Neural progenitor cell (in vitro differentiated cells): ENCODE measurements around the gene VAMP1. TPM values are rescaled to one million over a fixed set of nuclear protein-coding genes. Genes with fewer than 3 reads are reported as not detected.

Experiments used
- DNase-seq: peaks from one replicate; pipeline ENCODE4 v3.0.0-alpha.2; 2016; ENCODE audit warnings: low spot score
- H2AFZ ChIP-seq: fragments of 200-600 bp; sonication (generic); replicated peaks from 2 replicates; pipeline ENCODE4 v1.6.1; 2016; ENCODE audit warnings: antibody characterized with exemption
- H3F3A ChIP-seq: fragments of 200-600 bp; sonication (generic); 2 replicates; pipeline ENCODE4 v1.6.1; 2016; ENCODE audit warnings: antibody characterized with exemption, low read depth
- H3K27ac ChIP-seq: fragments of 200-600 bp; sonication (generic); 2 replicates; pipeline ENCODE4 v1.5.1; 2016; ENCODE audit warnings: mild to moderate bottlenecking
- H3K27me3 ChIP-seq: fragments of 200-600 bp; sonication (generic); 2 replicates; pipeline ENCODE4 v1.6.1; 2016; ENCODE audit warnings: mild to moderate bottlenecking, moderate library complexity
- H3K36me3 ChIP-seq: fragments of 200-600 bp; sonication (generic); 2 replicates; pipeline ENCODE4 v1.5.1; 2016
- H3K4me1 ChIP-seq: fragments of 200-600 bp; sonication (generic); 2 replicates; pipeline ENCODE4 v1.6.1; 2016; ENCODE audit warnings: mixed run types
- H3K4me2 ChIP-seq: fragments of 200-600 bp; sonication (generic); 2 replicates; pipeline ENCODE4 v1.6.1; 2016
- H3K4me3 ChIP-seq: fragments of 200-600 bp; sonication (generic); 2 replicates; pipeline ENCODE4 v1.5.1; 2016
- H3K79me2 ChIP-seq: fragments of 200-600 bp; sonication (generic); 2 replicates; pipeline ENCODE4 v1.6.1; 2016; ENCODE audit warnings: low read depth
- H3K9ac ChIP-seq: fragments of 200-600 bp; sonication (generic); 2 replicates; pipeline ENCODE4 v1.6.1; 2016
- H3K9me3 ChIP-seq: fragments of 200-600 bp; sonication (generic); 2 replicates; pipeline ENCODE4 v1.5.1; 2016; ENCODE audit warnings: low read depth
- H4K20me1 ChIP-seq: fragments of 200-600 bp; sonication (generic); 2 replicates; pipeline ENCODE4 v1.6.1; 2016; ENCODE audit warnings: low read depth
- H3K27ac Mint-ChIP-seq: 3 replicates; pipeline ENCODE4 v1.8.0; 2021; ENCODE audit warnings: mixed read lengths
- H3K27me3 Mint-ChIP-seq: 2 replicates; pipeline ENCODE4 v1.8.0; 2022; ENCODE audit warnings: low read depth, mild to moderate bottlenecking, inconsistent platforms, moderate library complexity, mixed read lengths; ENCODE audit not compliant: insufficient read depth
- H3K36me3 Mint-ChIP-seq: 3 replicates; pipeline ENCODE4 v1.8.0; 2021; ENCODE audit warnings: mixed read lengths
- H3K4me1 Mint-ChIP-seq: 3 replicates; pipeline ENCODE4 v1.8.0; 2021; ENCODE audit warnings: mixed read lengths
- H3K4me3 Mint-ChIP-seq: 3 replicates; pipeline ENCODE4 v1.8.0; 2021; ENCODE audit warnings: mild to moderate bottlenecking, moderate library complexity, mixed read lengths
- H3K9me3 Mint-ChIP-seq: 3 replicates; pipeline ENCODE4 v1.8.0; 2020; ENCODE audit warnings: mixed read lengths
- CTCF ChIP-seq: fragments of 200-600 bp; sonication (generic); IDR thresholded peaks from 2 replicates; pipeline ENCODE4 v1.5.1; 2017; ENCODE audit warnings: antibody characterized with exemption, mild to moderate bottlenecking
- EZH2 ChIP-seq: fragments of 200-600 bp; sonication (generic); IDR thresholded peaks from 2 replicates; pipeline ENCODE4 v1.6.1; 2017; ENCODE audit warnings: antibody characterized with exemption, mild to moderate bottlenecking, moderate library complexity
- EZH2phosphoT487 ChIP-seq: fragments of 200-600 bp; sonication (generic); IDR thresholded peaks from 2 replicates; pipeline ENCODE4 v1.6.1; 2017; ENCODE audit warnings: antibody characterized with exemption
- total RNA-seq: library from RNA; depleted of rRNA; stranded (reverse); fragments of >200 nt; gene quantifications from 2 replicates; pipeline ENCODE4 v1.2.3, GENCODE V29; 2015; ENCODE audit warnings: low replicate concordance

VAMP1 gene
- total RNA-seq, 1 donor from 2014 or later = 14.3 TPM

- no peak overlapping the region for H3K4me3 ChIP-seq
- no peak overlapping the region for H3K9ac ChIP-seq
- no peaks in the 10 kb centered on the region for H3K36me3 Mint-ChIP-seq
- H3K27ac Mint-ChIP-seq = no peak overlapping the region
- H3K27ac ChIP-seq = no peak overlapping the region
- no peaks in the 10 kb centered on the region for H3K4me1 ChIP-seq
- H3K79me2 ChIP-seq = no peaks in the 10 kb centered on the region
- TF ChIP-seq CTCF = no peak
- no peak for TF ChIP-seq EZH2
- no peak for TF ChIP-seq EZH2phosphoT487
- H3K4me2 ChIP-seq = no peak overlapping the region
- H2AFZ ChIP-seq = no peak overlapping the region
- DNase-seq = no peak
- H3K27me3 Mint-ChIP-seq = no peaks in the 10 kb centered on the region
- no peaks in the 10 kb centered on the region for H3K27me3 ChIP-seq
- H3K36me3 ChIP-seq = no peaks in the 10 kb centered on the region
- no peak overlapping the region for H3K4me3 Mint-ChIP-seq
- no peaks in the 10 kb centered on the region for H3K9me3 Mint-ChIP-seq
- no peaks in the 10 kb centered on the region for H3K9me3 ChIP-seq
- no peaks in the 10 kb centered on the region for H4K20me1 ChIP-seq
- no peaks in the 10 kb centered on the region for H3F3A ChIP-seq
- H3K4me1 Mint-ChIP-seq = no peaks in the 10 kb centered on the region
Measured at GRCh38 chr12:6438345-6438744, 32.1 kb downstream of the VAMP1 start.

GRCh38 chr12:6437586-6437985 is 32.9 kb downstream of the VAMP1 start:
- Histone ChIP-seq H3K79me2 (no peaks in the 10 kb centered on the region), H3K36me3 (no peaks in the 10 kb centered on the region), H3F3A (no peaks in the 10 kb centered on the region), H3K4me1 (no peaks in the 10 kb centered on the region), H3K27ac (no peak overlapping the region), H3K4me3 (no peak overlapping the region), H2AFZ (no peak overlapping the region), H3K9me3 (no peaks in the 10 kb centered on the region), H4K20me1 (no peaks in the 10 kb centered on the region), H3K4me2 (no peak overlapping the region), H3K27me3 (no peaks in the 10 kb centered on the region), H3K9ac (no peak overlapping the region)
- Mint-ChIP-seq H3K9me3 (no peaks in the 10 kb centered on the region), H3K36me3 (no peaks in the 10 kb centered on the region), H3K4me3 (no peak overlapping the region), H3K27me3 (no peaks in the 10 kb centered on the region), H3K27ac (no peak overlapping the region), H3K4me1 (no peaks in the 10 kb centered on the region)
- no peak for DNase-seq
- no peak for TF ChIP-seq EZH2
- TF ChIP-seq EZH2phosphoT487 = no peak
- TF ChIP-seq CTCF = no peak

- no peak for DNase-seq
- H3K27ac Mint-ChIP-seq = peak overlapping the region; percentile 34
- H3K27ac ChIP-seq = no peak overlapping the region
- H3K9ac ChIP-seq = no peak overlapping the region
- H3K9me3 Mint-ChIP-seq = no peaks in the 10 kb centered on the region
- no peaks in the 10 kb centered on the region for H3F3A ChIP-seq
- no peak overlapping the region for H3K4me3 ChIP-seq
- H3K27me3 ChIP-seq = no peaks in the 10 kb centered on the region
- no peak for TF ChIP-seq CTCF
- no peak for TF ChIP-seq EZH2phosphoT487
- no peak for TF ChIP-seq EZH2
- H3K27me3 Mint-ChIP-seq = no peaks in the 10 kb centered on the region
- no peak overlapping the region for H3K4me3 Mint-ChIP-seq
- H3K4me2 ChIP-seq = no peak overlapping the region
- no peaks in the 10 kb centered on the region for H3K79me2 ChIP-seq
- H4K20me1 ChIP-seq = no peaks in the 10 kb centered on the region
- H3K9me3 ChIP-seq = no peaks in the 10 kb centered on the region
- H3K4me1 ChIP-seq = no peaks in the 10 kb centered on the region
- H3K36me3 Mint-ChIP-seq = no peaks in the 10 kb centered on the region
- no peaks in the 10 kb centered on the region for H3K36me3 ChIP-seq
- H2AFZ ChIP-seq = no peak overlapping the region
- H3K4me1 Mint-ChIP-seq = peaks cover 2% of the 10 kb centered on the region
Measured at GRCh38 chr12:6435961-6436715, 34.3 kb downstream of the VAMP1 start.
